Right cardiac atrium (tissue), 5 donors: ENCODE results near the gene KCNIP1. TPM values are rescaled to one million over a fixed set of nuclear protein-coding genes. Genes with fewer than 3 reads are reported as not detected.
A peak's percentile ranks its signal among the peaks of the same experiment; 100 is the strongest.

Experiments
- ATAC-seq, 2 donors: fragments of 200-7000 bp; cut with Tn5 transposase; one replicate each; pipeline versions ENCODE4 v1.8.0 to v1.9.1; 2020; ENCODE audit warnings: moderate library complexity in 2 of 2, mild to moderate bottlenecking in 1 of 2
- DNase-seq, 3 donors: peaks; one replicate each; pipeline ENCODE4 v3.0.0-alpha.2; 2020
- H3K27ac ChIP-seq: one replicate; pipeline ENCODE4 v1.5.1; 2013; ENCODE audit warnings: mild to moderate bottlenecking, low read length, control low read depth, moderate library complexity
- H3K27me3 ChIP-seq: one replicate; pipeline ENCODE4 v1.6.1; 2013; ENCODE audit not compliant: control insufficient read depth, insufficient read depth
- H3K4me1 ChIP-seq: one replicate; pipeline ENCODE4 v1.6.1; 2013; ENCODE audit warnings: low read length; ENCODE audit not compliant: control insufficient read depth, insufficient read depth
- H3K4me3 ChIP-seq: one replicate; pipeline ENCODE4 v1.5.1; 2013; ENCODE audit warnings: low read length, control low read depth
- H3K9me3 ChIP-seq: one replicate; pipeline ENCODE4 v1.6.1; 2013; ENCODE audit warnings: low read length; ENCODE audit not compliant: control insufficient read depth
- WGBS: extraction: QIAGEN DNeasy Blood & Tissue Kit; methylation state at CpG from one replicate; pipeline ENCODE4 v1.1.7; 2013; 5-methylcytosine and 5-hydroxymethylcytosine counted together
- intact Hi-C, 4 donors: fragments of 100-400 bp; cut with DNase I; formaldehyde crosslinking; loops; one replicate each; pipeline versions ENCODE4 v1.11.0 to v1.14.0; 2022 to 2023
- polyA plus RNA-seq: library from polyadenylated mRNA; stranded (reverse); fragments of 200-250 nt; gene quantifications from one replicate; pipeline ENCODE4 v1.2.3, GENCODE V29; 2013
- total RNA-seq, 4 donors: library from RNA; stranded (reverse); fragmentation: NEBNext Ultra II Directional; extraction: Animal tissue kit (Norgen Biotek cat#: 25700); gene quantifications; one replicate each; pipeline ENCODE4 v1.2.1, GENCODE V29; 2021
- donor health status: healthy with polysubstance abuse.
- donor health status: DM: no; HTN: yes; CAD: no.
- donor health status: DM: no; HTN: no; CAD: no.
- donor health status: DM: no; HTN: yes; CAD: no; lungs with severe emphysema.
- donor health status: DM: yes; HTN: yes; CAD: no.

KCNIP1 gene
- total and polyA plus RNA-seq, 5 donors = 0.11 TPM; not detected in 4

DNA sequence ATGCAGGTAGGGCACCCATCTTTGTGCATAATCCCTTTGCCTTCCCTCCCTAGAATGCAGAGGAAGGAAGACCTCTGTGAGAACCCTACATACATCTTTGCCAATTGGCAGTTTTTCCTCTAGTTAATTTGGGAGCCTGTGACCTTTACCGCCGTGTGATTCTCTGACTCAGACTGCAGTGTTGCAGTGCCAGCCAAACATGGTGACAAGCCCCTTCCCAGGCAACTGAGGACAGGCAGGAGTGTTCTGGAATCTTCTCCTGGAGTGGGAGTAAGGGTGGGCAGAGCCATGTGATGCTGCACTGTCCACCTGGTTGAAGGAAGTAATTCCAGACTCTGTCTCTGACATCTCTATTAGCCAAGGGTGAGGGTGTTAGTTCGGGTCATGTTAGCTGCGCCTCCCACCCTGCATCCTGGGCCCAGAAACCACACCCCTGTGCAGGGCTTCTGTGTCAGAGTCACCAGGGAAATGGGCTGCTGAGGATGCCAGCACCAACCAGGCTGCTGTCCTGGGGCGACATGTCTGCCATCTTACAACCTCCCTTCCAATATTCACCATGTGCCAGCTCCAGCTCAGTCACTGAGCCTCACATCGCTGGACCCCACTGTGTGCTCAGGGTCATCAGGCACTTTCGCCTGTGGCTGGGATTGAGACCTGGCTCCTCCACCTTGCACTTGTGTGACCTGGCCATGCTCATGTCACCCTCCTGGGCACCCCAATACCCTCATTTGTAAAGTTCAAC is 21.8 kb downstream of the KCNIP1 start:
- DNase-seq = no peak
- intact Hi-C loops = no loop called here
- ATAC-seq = peak in 1 of 2 donors; percentile 54
- Histone ChIP-seq H3K9me3 (no peaks in the 10 kb centered on the region), H3K27ac (no peak overlapping the region), H3K4me1 (no peaks in the 10 kb centered on the region), H3K4me3 (no peak overlapping the region), H3K27me3 (no peaks in the 10 kb centered on the region)
- 74% methylated on average over 7 of the region's 7 CpGs for WGBS

DNA sequence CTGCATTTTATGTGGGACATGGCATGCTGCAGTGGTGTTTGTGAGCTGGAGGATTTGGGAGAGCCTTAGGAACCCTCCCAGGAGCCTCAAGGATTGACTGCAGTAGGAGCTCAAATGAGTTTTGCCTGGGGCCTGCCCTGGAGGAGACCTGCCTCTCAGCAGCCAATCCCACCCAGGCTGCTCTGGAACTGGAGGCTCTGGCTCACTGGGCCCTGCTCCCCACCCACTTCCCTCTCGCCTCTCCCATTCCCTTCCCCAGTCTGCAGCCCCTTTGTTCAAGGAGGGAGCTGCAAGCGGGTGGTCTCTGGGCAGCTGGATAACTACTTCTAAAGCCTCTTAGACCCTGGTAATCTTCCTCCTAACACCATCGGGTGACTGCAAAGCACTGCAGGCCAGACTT is 24.2 kb downstream of the KCNIP1 start:
- DNase-seq = no peak
- Histone ChIP-seq H3K4me1 (no peaks in the 10 kb centered on the region), H3K9me3 (no peaks in the 10 kb centered on the region), H3K4me3 (no peak overlapping the region), H3K27me3 (no peaks in the 10 kb centered on the region), H3K27ac (no peak overlapping the region)
- intact Hi-C loops = no loop called here
- WGBS = 77% methylated on average over 3 of the region's 3 CpGs
- no peak for ATAC-seq

DNA sequence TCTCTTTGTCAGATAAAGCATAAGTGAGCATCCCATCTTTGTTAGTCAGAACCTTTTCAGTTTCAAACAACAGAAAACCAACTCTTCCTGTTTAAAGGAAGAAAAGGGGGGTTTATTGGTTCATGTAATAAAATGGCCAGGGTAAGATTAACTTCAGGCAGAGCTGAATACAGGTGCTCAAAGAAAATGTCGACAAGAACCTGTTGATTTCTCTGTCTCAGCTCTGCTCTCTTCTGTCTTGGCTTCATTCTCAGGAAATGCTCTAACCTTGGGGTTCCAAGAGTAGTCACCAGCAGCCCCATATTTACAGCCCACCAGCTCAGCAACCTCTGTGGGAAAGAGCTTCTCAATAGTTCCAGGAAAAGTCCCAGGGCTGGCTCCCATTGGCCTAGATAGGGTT is 25.2 kb downstream of the KCNIP1 start:
- Histone ChIP-seq H3K27me3 (no peaks in the 10 kb centered on the region), H3K27ac (no peak overlapping the region), H3K9me3 (no peaks in the 10 kb centered on the region), H3K4me1 (no peaks in the 10 kb centered on the region), H3K4me3 (no peak overlapping the region)
- no peak for ATAC-seq
- WGBS = 86% methylated on average over 1 of the region's 1 CpG
- intact Hi-C loops = no loop called here
- no peak for DNase-seq

DNA sequence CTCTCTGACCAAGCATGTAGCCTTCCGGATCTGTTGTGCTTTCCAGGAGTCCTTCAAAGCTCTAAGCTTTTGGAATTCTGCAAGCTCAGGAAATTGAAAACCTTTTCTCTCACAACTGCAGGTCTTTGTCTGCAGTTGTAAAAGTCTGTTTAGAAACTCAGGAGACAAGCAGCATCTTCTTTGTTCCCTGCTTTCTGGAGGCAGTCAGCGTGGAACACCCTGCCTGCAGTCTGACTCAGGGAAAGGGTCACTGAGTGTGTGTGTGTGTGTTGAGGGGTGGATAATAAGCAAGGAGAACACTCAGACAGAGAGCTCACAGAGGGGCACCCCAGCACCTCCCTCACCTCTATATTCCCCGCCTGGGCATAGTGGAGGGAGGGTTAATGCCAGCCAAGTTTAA is 29.1 kb downstream of the KCNIP1 start:
- Histone ChIP-seq H3K27ac (no peak overlapping the region), H3K9me3 (no peaks in the 10 kb centered on the region), H3K4me3 (no peak overlapping the region), H3K4me1 (no peaks in the 10 kb centered on the region), H3K27me3 (no peaks in the 10 kb centered on the region)
- intact Hi-C loops = no loop called here
- ATAC-seq (no peak), DNase-seq (no peak)
- 83% methylated on average over 3 of the region's 3 CpGs for WGBS

DNA sequence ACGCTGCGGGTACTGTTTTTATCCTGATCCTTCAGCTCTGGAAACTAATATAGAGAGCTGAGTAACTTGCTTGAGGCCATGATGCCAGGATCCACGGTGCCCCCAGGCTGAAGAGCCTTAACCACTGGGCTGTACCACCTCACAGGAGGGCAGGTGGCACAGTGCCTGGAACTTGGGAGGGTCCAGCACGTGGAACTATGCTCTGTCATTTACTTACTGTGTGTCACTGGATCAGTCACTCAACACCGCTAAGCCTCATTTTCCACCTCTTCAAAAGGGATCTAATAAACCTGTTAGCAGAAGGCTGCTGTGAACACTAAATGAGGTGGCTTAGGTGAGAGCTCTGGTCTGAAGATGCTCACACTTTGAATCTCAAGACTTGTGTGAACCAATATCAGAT is 29.6 kb downstream of the KCNIP1 start:
- DNase-seq (no peak), ATAC-seq (no peak)
- no peak overlapping the region for H3K27ac ChIP-seq
- intact Hi-C loops = no loop called here
- 83% methylated on average over 5 of the region's 5 CpGs for WGBS
- H3K4me3 ChIP-seq = no peak overlapping the region
- no peaks in the 10 kb centered on the region for H3K27me3 ChIP-seq
- H3K4me1 ChIP-seq = no peaks in the 10 kb centered on the region
- no peaks in the 10 kb centered on the region for H3K9me3 ChIP-seq

DNA sequence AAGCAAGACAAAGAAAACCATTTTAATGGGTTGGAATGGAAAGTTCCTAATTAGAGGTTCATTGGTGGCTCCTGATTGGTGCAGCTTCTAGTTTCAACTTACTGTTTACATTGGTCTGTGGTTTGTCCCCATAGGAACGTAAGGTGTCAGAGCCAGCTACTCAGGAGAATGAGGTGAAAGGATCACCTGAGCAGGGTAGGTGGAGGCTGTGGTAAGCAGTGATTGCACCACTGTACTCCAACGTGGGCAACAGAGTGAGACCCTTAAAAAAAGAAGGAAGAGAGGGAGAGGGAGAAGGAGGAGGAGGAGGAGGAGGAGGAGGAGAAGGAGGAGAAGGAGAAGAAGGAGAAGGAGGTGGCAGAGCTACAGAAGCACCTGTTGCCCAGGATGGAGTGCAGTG is 30.4 kb downstream of the KCNIP1 start:
- H3K4me1 ChIP-seq = no peaks in the 10 kb centered on the region
- ATAC-seq (no peak), DNase-seq (no peak)
- no peak overlapping the region for H3K4me3 ChIP-seq
- no peaks in the 10 kb centered on the region for H3K9me3 ChIP-seq
- H3K27ac ChIP-seq = no peak overlapping the region
- no peaks in the 10 kb centered on the region for H3K27me3 ChIP-seq
- WGBS = 62% methylated on average over 2 of the region's 2 CpGs
- intact Hi-C loops = no loop called here

DNA sequence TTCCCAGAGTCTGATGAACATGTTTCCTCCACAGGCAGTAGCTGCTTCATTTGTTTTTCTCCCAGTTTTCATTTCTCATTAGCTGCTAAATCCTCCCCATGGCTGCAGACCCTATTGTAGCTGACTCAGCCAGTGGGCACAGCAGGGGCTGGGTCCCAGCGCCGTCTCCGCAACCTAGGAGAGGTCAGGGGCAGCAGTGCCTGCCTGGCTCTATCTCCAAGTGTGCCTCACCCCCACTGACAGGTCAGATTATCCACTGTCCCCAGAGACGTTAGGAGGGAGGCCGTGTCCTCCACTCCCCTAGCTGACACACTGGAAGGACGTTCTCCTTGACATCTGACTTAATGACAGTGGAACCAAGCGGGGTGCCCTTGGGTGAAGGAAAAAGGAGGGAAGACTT is 31.1 kb downstream of the KCNIP1 start:
- intact Hi-C loops = no loop called here
- DNase-seq = no peak
- Histone ChIP-seq H3K9me3 (no peaks in the 10 kb centered on the region), H3K27ac (no peak overlapping the region), H3K4me1 (no peaks in the 10 kb centered on the region), H3K4me3 (no peak overlapping the region), H3K27me3 (no peaks in the 10 kb centered on the region)
- ATAC-seq = no peak
- 70% methylated on average over 7 of the region's 7 CpGs for WGBS

DNA sequence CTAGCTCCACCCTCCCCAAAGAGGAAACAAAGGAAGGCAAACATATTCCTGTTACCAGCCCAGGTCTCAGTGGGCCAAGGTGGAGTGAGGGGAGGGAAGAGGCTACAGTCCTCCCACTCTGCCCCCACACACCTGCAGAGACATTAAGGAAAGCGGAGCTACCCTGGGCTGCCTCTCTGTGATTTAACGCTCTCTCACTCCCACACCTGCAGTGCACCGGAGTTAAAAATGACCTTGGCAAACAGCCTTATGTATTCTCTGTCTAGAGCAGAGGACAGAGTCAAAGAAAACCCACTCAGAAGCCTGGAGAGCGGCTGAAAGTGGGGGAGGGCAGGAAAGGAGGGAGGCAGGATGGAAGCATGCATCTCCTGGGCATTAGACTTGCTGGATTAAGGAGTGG is 32.7 kb downstream of the KCNIP1 start:
- no peak for ATAC-seq

DNA sequence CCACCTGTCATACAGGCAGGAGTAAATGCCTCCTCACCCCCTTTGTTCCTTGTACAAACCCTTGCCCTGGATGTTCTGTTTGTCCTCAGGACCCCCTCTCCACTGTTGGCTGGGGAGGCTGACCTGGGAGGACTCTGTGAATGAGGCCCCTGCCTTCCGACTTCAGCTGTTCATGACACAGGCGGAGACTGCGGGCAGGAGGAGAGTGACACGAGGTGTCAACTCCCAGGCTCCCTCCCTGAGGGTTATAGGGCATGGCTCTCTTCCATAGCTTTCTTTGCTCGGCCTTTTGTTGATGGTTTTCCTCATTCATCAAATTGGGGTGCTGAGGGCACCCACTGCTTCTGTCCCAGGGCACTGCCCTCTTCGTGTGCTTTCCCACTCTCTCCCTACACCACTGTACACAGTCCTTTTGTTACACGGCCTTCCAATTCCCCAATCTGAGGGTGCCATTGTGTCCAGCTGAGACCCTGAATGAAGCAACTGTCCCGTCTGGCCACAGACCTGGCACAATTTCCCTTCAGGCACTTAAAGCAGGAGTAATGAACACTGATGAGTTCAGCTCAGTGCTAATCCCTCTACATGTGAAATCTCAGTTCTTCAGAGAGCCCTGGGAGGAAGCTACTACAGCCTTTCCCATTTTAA is 33.8 kb downstream of the KCNIP1 start:
- Histone ChIP-seq H3K9me3 (no peaks in the 10 kb centered on the region), H3K27me3 (no peaks in the 10 kb centered on the region), H3K4me3 (no peak overlapping the region), H3K27ac (no peak overlapping the region), H3K4me1 (no peaks in the 10 kb centered on the region)
- no peak for DNase-seq
- WGBS = 82% methylated on average over 8 of the region's 8 CpGs
- intact Hi-C loops = no loop called here
- ATAC-seq = no peak

More for the DNA sequence above, 32.7 kb downstream of the KCNIP1 start:
- intact Hi-C loops = no loop called here
- Histone ChIP-seq H3K4me1 (no peaks in the 10 kb centered on the region), H3K4me3 (no peak overlapping the region), H3K27ac (no peak overlapping the region), H3K27me3 (no peaks in the 10 kb centered on the region), H3K9me3 (no peaks in the 10 kb centered on the region)
- WGBS = 65% methylated on average over 4 of the region's 4 CpGs
- no peak for DNase-seq

DNA sequence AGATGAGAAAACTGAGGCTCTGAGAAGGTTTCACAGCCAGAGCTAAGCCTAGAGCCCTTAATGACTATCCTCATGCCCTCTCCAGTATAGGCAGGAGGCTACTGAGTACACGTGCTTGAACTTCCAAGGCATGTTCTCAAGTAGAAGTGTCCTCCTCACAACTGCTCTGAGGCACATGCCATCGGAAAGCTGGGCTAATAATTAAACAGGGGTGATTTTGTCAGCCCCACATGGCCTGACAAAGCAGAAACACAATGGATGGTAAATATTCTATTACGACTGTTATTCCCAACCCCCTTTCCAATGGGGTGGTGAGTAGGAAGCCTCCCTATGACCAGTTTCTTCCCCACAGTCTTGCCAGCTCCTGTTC is 34.3 kb downstream of the KCNIP1 start:
- Histone ChIP-seq H3K4me1 (no peaks in the 10 kb centered on the region), H3K27ac (no peak overlapping the region), H3K27me3 (no peaks in the 10 kb centered on the region), H3K9me3 (no peaks in the 10 kb centered on the region), H3K4me3 (no peak overlapping the region)
- intact Hi-C loops = no loop called here
- DNase-seq = no peak
- WGBS = 87% methylated on average over 3 of the region's 3 CpGs
- ATAC-seq = no peak

DNA sequence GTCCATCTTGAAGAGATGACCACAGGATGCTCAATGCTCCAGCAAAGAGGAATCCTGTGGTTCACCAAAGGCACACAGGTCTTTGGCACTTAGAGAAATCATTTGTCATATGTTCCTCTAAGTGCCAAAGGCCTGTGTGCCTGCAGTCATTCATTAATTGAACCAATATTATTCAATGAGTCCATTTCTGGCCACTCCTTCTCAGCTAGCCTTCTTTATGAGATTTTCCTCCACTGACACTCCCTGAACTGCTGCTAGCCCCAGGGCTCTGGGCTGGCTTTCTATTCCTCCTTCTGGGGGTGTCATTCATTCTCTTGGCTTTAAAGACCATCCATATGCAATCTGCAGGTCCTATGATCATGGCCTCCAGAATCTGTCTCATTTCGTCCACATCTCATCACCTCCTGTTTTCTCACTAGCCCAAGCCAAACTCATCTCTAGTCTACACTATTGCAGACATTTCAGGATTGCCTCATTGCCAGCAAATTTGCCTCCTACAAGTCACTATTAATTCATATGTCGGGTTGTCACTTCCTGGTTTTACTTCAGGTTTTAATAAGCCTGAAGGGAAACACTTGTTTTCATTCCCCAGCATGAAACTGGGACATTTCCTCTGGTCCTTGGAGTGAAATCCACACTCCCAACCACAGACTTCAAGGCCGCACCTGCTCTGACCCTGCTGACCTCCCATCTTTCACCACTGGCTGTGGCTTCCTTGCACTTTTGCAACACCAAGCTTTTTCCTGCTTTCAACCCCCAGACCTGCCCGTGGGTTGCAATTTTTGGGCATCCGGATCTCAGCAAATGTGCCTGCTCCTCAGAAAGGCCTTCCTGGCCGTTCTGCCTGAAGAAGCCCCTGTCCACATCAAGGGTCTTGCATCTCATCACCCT is 35.1 kb downstream of the KCNIP1 start:
- 77% methylated on average over 6 of the region's 6 CpGs for WGBS
- no peaks in the 10 kb centered on the region for H3K4me1 ChIP-seq
- DNase-seq = no peak
- H3K27me3 ChIP-seq = no peaks in the 10 kb centered on the region
- H3K4me3 ChIP-seq = no peak overlapping the region
- ATAC-seq = no peak
- H3K27ac ChIP-seq = no peak overlapping the region
- intact Hi-C loops = no loop called here
- H3K9me3 ChIP-seq = no peaks in the 10 kb centered on the region
